NCI-H82 (cell line): ENCODE results near the gene KCNAB3.

Source experiments
- DNase-seq: peaks from one replicate; lab custom pipeline; 2025; lab: John Stamatoyannopoulos, UW

KCNAB3 gene

GRCh38 chr17:7940743-7941142, 11.1 kb upstream of the KCNAB3 start:
- no peak for DNase-seq

- DNase-seq: no peak
Measured at GRCh38 chr17:7940034-7940433, 10.4 kb upstream of the KCNAB3 start.

- DNase-seq: no peak
Measured at GRCh38 chr17:7935859-7936258, 6.2 kb upstream of the KCNAB3 start.

- peak; percentile 71 for DNase-seq
Measured at GRCh38 chr17:7932949-7933348, 3.3 kb upstream of the KCNAB3 start.

GRCh38 chr17:7932483-7932891, 2.8 kb upstream of the KCNAB3 start:
- peak; percentile 73 for DNase-seq

- peak; percentile 100 for DNase-seq
Measured at GRCh38 chr17:7931709-7932482, 2.2 kb upstream of the KCNAB3 start, which contains the start of the genes CNTROB and TRAPPC1. CNTROB (plus strand) TSS chr17:7932206; CDS start chr17:7933080, 874 bp downstream. TRAPPC1 (minus strand) TSS chr17:7931946; CDS start chr17:7931829, 117 bp downstream.

- peak; percentile 67 for DNase-seq
Measured at GRCh38 chr17:7930841-7931631, 1.4 kb upstream of the KCNAB3 start.

- no peak for DNase-seq
Measured at GRCh38 chr17:7927596-7927995, 2.1 kb downstream of the KCNAB3 start.

GRCh38 chr17:7922845-7923628, 6.6 kb downstream of the KCNAB3 start:
- DNase-seq: no peak

- DNase-seq: no peak
Measured at GRCh38 chr17:7922269-7922844, 7.3 kb downstream of the KCNAB3 start.

GRCh38 chr17:7916808-7917207, 12.8 kb downstream of the KCNAB3 start:
- no peak for DNase-seq

- DNase-seq: no peak
Measured at GRCh38 chr17:7916385-7916682, 13.3 kb downstream of the KCNAB3 start.

GRCh38 chr17:7915611-7916384, 13.9 kb downstream of the KCNAB3 start, which contains the start of gene RNF227:
RNF227 (minus strand) TSS chr17:7916289; CDS start chr17:7916195, 94 bp downstream.
- peak; percentile 98 for DNase-seq

GRCh38 chr17:7915179-7915610, 14.5 kb downstream of the KCNAB3 start:
- DNase-seq: no peak

GRCh38 chr17:7912927-7913524, 16.6 kb downstream of the KCNAB3 start:
- DNase-seq: peak; percentile 90

GRCh38 chr17:7911116-7911515, 18.5 kb downstream of the KCNAB3 start:
- DNase-seq: no peak

GRCh38 chr17:7910711-7911110, 18.9 kb downstream of the KCNAB3 start:
- DNase-seq: no peak

GRCh38 chr17:7910281-7910680, 19.4 kb downstream of the KCNAB3 start:
- DNase-seq: no peak

GRCh38 chr17:7909089-7909488, 20.6 kb downstream of the KCNAB3 start:
- no peak for DNase-seq
